ENCODE data around the gene PTH1R.

The PTH1R gene

DNA sequence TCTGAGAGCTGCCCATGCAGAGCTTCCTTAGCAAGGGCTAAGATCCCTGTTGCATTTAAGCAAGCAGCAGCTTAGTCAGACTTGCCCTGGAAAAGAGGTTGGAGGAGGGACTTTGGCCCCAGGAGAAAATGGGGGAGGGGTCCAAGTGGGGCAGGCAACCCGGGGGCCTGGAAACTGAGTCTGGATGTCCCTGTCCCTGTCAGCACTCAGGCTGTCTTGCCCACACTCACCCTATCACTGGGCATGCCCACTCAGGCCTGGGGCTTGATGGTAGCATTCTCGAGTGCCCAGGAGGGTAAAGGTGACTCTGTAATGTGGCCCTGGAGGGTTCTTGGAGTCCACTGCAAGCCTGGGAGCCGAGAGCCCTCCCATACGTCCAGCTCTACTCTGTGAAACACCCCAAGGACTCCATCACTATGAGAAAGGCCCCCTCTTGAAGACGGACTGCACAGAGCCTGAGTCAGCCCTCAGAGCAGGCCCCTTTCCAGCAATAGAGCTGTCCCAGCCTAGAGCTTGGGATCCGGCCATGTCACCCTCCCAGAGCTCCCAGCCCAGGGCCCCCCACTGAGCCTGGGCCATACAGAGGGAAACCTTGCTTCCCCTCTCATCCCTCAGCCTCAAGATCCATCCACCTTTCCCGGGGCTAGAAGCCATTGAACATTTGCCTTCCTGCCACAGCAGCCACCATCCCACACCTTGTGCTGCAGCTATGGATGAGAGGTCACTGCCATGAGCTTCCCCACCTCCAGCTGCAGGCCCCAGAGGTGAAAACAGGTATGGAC, 27.6 kb upstream of the PTH1R start:
- DNase-seq (ENCODE audit: low read depth), result no peak

DNA sequence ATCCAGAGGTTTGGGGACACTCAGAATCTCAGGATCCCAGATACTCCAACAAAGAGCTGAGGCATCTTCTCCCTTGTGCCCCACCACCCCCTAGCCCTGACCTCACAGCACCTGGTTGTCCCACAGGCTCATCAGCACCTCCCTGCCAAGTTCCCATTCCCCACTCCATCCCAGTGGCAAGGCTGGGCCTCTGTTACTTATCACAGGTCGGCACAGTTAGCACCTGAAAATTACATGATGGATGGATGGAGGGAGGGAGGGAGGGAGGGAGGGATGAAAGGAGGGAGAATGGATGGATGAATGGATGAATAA, 27.1 kb upstream of the PTH1R start:
- DNase-seq (ENCODE audit: low read depth), result no peak

DNA sequence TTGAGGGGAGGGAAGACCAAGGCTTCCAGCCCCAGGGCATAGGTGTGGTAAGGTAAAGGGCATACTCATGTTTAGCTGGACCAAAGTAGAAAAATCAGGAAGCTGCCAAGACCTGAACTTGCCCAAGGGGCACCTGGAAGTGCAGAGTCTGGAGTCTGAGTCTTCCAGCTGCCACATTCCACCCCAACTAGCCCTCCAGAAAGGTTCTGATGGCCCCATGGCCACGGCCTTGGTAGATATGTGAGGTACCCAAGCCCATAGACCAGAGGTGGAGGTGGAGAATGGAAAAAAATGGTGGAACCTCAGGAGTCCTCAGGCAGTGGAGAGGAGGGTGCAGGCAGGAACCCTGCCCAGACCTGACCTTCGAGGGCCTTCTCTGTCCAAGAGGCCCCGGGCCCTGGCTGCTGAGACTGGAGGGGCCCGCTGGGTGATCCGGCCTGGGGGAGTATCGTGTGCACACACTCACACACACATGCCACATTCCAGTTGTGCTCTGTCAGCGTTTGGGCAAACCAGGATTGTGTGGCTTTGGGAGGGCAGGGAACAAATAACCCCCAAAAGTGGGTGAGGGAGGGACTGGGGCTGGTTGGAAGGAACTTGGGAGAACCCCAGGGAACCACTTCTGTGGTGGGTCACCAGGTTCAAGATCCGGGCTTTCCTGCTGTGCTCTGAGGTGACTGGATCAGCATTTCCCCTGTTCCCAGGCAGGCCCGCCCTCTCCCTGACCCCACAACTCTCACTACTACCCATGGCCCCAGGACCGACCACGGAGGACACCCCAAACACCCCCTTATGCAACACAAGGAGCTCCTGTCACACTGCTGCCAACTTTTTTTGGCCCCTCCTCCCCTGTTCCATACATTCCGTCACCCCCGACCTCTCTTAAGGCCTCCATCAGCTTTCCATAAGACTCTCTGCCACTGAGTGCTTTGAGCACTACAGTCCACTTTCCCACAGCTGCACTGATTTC, 25.9 kb upstream of the PTH1R start:
- DNase-seq (ENCODE audit: low read depth), result no peak

DNA sequence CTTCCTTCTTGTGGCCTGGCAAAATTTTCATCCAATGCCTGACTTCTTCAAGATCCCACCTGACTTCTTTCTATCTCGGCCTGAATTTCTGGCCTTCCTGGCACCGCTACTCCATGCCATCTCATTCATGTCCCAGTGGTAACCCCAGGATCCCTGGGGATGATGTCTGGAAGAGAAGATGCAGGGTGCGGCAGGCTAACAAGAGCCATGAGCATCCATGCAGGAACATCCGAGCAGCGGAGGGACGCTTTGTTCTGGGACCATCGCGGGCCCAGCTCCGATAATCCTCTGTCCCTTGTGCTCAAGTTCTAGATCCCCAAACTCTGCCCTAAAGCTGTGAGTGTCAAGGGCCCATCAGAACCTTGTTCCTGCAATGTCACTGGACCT, 25.2 kb upstream of the PTH1R start:
- DNase-seq (ENCODE audit: low read depth), result no peak

DNA sequence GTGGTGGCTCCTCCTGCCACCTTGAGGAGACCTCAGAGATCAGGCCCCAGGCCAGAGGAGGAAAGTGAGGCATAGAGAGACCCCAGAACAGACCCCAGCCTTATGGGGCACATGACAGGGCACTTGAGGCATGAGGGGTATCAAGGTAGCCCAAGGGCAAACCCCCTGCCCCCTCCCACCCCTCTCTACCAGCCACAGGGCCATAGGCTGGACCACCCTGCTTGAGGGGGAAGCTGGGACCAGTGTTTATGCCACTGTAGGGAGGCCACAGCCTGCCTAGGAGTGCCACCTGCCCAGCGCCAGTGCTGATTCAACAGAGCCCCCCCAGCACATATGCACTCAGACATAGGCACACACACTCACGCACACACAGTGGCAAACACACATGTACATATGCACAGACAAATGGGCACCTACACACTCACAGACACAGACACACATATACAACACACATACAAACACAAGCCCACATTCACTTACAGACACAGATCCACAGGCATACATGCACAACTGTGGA, 24.6 kb upstream of the PTH1R start:
- no peak for DNase-seq (ENCODE audit: low read depth)

DNA sequence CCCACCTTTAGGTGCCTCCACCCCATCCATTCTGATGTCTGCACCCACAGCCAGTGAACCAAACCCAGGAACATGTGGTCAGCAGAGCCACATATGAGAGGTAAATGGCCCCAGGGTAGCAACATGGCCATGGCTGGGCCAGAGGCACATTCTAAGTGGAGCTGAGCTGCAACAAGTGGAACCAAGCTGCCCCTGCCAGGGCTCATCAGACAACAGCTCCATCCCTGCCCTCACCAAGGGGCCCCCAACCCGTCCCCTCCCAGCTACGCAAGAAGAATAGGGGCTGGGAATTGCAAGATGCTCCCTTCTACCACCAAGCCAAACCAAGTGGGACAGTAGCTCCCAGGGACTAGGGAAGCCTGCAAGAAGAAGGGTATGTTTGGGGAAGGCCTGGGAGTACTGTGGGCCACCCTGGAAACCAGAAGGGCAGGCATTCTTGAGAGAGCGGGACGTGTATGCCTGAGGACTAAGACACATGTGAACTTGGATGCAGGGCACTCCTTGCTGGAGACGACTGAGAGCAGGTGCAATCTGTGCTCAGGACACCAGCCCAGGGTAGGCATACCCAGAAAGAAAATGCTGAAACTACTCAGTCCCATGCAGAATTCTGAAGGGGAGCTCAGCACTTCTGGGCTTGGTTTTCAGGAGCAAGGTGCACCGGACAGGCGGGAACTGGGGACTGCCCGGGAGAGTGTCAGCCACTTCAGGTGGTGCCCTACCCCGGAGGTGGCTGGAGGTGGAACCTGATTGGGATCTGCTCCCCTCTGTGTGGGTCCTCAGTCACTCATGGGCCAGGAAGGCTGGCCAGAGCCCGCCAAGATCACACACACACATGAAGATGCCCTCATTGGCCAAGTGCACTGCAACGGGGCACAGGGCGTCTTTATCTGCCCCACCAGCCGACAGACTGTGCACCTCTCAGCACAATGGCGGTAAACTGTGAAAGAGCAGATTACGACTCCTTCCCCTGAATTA, 23.8 kb upstream of the PTH1R start:
- DNase-seq (ENCODE audit: low read depth), result no peak

DNA sequence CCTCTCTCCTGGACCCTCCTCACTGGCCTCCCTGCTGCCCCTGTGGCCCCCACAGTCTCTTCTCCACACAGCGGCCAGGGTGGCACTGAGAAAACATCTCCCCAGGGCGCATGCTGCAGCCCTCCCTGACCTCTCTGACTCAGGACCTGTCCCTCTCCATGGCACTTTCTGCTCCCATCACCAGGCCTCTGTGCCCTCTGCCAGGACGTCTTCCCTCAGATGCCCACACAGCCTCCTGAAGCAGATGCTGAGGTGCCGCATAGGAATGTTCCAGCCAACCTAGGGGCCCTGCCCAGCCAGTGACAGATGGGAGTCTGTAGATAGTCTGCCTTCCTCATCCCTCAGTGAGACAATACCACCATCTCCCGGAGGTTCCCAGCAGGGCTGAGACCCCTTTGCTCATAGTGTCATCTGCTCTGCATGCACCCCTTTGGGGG, 22.9 kb upstream of the PTH1R start:
- no peak for DNase-seq (ENCODE audit: low read depth)

DNA sequence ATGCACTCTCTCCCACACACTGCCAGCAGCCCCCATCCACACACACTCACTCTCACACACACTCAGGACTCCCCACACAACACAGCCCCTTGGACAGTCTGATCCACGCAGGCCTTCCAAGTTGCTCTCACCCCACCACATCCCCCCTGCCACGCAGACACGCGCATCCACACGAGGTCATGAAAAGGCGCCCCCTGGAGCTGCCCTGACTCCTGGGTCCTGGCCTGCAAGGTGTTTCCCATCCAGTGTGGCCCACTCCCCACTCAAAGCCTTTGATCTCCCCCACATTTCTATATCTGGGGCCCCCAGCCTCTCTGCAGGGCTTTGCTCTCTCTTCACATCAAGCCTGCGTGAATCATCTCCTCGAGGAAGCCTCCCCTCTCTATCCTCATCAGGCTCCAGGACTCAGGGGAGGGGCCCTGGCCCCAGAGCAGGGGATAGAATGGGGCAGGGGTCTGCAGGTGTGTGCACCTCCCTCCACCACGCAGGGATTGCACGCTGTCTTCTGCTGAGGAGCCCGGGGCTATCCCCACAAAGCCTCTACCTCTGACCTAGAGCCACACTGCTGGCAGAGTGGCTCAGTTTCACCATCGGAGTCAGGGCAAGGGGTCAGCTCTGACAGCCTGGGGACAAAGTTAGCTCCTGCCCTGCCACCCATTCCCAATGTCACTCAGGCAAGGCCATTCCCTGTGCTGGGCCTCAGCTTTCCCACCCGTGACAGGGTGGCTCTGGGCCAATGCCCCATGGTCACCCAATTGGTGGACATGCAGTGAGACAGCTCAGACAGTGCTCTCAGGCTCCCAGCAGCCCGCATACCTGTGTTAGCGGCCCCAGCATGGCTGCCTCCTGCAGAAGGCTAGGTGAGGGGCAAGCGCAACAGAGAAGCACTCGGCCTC, 20.7 kb upstream of the PTH1R start:
- DNase-seq (ENCODE audit: low read depth), result no peak

DNA sequence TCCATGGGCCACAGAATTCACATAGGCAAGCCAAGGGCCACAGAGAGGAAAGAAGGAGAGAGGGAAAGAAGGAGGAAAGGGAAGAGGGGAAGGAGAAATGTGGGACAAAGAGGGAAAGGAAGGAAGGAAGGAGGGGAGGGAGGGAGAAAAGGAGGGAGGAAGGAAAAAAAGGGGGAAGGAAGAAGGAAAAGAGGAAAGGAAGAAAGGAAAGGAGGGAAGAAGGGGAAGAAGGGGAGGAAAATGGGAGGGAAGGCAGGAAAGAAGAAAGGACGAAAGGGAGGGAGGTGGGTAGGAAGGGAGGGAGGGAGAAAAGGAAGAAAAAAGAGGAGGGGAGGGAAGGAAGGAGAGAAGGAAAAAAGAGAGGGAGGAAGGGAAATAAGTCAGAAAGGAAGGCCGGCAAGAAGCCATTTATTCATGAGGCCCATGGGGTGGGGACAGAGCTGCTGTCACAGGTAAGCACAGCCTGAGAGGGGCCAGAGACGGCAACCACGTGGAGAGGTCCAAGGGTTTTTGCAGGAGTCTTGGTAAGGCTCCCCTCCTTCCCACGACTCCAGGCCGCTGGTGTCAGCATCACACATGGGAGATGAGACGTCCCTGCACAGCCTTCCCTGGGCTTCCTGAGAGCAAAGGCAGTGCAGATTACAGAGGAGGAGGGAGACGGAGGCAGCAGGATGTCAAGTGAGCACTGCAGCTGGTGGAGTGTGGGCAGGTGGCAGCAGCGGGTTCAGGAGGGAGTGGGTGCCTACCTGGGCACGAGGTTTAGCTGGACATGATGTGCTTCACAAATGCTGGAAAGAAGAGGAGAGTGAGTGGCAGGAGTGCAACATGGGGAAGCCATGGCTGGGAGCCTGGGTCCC, 19.8 kb upstream of the PTH1R start:
- DNase-seq (ENCODE audit: low read depth), result no peak

DNA sequence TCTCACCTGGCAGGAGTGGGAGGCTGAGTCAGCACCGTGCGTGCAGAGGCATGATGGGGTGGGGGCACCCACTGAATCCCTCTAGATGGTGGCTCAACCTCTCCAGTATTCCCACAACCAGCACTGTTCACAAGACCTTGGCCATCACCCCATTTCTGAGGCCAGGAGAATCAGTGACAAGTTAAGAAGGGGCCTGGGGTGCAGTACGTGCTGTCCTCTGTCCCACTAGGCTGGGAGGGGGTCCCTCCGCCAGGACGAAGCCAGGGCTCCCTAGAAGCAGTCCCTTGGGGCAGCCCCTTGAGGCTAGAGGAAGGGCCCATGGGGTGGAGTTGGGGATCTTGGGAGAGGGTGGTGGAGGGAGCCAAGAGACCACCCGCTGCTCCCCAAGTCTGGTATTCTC, 19.1 kb upstream of the PTH1R start:
- DNase-seq (ENCODE audit: low read depth), result no peak

DNA sequence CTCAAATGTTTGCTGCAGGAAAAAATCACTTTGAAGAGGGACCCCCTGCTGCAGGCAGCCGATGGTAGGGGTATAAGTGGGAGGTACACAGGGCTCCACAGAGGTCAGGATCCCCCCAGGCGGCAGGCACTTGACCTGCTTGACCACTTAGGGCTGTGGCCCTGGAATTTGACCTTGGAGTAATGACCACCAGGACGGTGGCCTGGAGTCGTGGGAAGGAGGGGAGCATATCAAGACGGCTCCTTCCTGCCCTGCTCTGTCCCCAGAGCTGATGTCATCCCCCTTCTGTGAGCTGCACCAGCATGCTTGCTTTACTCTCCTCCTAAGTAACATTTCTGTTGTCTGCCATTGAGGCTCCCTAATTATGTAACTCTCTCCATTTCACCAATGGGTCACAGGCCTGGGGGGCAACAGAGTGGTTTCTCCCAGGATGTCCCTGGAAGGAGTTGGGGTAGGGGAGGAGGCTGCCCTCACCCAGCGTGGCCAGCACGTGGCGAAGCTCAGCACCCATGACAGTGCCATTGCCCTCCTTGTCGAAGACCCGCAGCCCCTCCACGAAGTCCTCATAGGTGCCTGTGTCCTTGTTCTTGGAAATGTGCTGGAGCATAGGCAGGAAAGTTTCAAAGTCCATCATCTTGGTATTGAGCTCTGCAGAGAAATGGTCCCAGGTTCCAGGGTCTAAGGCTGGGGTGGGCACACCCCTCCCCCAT, 18.4 kb upstream of the PTH1R start:
- no peak for DNase-seq (ENCODE audit: low read depth)

DNA sequence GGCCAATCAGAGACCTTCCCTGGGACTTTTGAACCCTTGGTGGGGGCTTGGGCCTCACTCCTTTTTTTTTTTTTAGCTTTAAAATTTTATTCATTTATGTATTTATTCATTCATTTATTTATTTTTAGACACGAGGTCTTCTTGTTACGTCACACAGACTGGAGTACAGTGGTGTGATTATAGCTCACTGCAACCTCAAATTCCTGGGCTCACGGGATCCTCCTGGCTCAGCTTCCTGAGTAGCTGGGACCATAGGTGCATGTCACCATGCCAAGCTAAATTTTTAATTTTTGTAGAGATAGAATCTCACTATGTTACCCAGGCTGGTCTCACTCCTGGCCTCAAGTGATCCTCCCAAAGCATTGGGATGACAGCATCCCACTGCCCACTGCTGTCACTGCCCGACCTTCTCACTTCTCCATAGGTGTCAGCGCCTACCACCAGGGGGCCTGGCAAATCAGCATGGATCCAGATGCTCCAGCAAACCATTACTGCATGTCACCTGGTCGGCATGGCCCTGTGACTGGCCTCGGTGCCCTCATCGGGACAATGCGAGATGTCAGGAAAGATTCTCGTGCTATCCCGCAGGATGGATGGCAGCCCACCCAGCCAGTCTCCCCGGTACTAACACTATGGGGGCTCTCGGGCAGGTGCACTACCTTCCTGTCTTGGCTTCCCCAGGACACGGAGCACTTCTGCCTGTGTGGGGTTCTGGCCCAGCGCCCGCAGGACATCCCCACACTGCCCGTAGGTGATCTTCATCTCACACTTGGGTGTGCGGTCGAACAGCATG, 17.3 kb upstream of the PTH1R start:
- DNase-seq (ENCODE audit: low read depth), result no peak

DNA sequence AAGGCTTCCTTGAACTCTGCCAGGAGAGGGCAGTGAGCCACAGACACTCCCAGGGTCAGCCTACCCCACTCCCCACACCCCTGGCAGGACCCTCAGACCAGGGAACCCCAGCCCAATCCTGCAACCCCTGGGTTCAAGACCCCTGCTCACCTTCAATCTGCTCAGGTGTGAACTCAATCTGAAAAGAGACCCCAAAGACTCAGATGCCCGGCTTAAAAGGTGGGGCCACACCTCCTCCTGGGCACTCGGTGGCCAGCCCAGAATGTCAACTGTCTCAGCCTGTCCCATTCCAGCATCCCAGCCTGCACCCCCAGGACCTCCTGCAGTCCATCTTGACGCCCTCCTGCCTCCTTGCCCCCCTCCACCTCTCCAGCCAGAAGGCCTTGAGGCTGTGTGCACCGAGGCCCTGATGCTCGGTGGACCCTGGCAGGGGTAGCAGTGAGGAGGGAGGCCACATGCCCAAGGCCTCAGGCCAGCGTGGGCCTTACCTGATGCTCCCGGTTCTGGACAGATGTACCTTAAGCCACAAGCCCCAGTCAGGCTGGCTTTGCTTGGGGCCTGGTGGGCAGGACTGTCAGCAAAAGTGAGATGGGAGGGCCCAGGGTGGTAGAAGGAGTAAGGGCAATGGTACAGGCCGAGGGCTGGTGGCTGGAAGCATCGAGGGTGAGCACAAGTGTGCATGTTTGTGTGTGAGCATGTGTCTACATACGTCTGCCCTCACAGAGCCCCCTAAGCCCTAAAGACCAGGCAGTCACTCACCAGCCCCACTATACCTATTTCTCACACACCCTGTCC, 16.5 kb upstream of the PTH1R start:
- no peak for DNase-seq (ENCODE audit: low read depth)

DNA sequence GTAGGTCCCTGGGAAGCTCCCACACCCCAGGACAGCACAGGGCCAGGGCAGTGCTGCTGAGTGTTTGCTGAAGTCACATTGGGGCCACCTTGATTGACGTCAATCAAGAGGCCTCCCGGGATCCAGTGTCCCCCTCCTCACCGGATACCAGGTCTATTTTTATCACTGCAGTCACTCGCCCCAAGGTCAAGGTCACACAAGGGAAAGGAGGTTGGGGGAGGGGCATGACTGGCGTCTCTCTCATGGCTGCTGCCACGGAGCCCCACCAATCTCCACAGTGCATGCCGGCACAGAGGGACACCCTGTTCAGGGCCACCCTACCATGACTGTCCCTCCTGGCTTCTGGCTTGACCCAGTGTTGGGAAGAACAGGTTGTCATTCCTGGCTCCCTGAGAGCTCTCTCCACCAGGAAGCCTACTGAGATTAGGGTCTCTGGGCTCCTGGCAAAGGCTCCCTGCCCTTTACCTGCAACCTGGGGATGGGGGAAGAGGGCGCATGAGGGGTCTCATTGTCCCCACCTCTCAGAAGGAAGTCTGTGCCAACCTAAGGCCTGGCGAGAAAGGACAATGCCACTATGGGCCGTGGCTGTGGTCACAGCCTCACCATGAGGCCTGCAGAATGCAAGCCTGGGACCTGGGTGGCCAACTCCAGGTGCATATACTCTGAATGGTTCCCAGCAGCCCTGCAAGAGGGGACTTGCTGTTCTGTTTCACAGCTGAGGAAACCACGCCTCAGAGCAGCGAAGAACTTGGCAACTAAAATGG, 15.7 kb upstream of the PTH1R start:
- no peak for DNase-seq (ENCODE audit: low read depth)

DNA sequence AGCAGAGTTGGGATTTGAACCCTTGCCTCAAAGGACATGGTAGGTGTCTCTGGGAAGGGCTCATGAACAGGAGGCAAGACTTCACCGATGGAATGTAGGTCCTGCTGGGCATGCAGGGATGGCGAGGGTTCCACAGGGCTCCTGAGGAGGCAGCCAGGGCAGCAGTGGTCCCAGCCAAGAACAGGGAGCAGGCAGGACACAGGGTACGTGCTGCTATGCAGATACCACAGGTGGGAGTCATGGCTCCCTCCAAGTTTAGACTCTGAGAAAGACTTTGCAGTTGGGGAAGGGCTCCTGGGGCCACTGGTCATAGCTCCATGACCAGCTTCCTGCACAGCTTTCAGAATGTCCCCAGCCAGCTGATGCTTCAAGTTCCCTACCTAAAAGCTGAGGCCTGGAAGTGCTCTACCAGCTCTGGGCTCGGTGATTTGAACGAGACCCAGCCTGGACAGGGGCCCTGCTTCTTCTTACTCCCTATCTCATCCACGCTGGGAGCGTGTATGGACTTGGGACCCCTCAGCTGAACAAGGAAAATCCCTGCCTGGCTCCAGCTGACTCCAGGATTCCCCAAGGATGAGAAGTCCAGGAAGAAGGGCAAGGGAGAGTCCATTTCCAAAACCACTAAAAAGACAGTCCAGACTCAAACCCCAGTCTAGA, 15.0 kb upstream of the PTH1R start:
- DNase-seq (ENCODE audit: low read depth), result no peak

DNA sequence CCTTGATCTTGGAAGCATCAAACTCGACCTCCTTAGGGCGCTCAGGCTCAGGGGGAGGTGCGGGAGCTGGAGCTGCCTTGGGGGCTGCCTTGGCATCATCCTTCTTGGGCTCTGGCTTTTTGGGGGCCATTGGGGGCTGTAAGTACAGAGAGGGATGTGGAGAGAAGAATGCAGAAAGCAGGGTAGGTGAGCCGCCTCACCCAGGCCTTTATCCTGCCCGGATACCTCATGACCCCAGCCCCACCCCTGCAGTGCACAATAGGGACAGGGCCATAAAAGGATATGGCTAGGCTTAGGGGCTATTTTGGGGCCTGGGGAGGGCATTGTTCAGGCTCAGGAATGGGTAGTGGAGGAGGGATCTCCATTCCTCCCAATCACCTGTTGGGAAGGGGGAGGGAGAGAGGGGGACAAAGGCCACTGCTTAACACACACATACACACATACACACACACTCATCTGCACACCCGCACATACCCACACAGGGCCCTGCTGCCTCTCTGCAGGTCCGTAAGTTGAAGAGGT, 14.2 kb upstream of the PTH1R start, which contains the start of gene MYL3:
TSS of gene MYL3 (minus strand) at position 184 of the 522 bp plus-strand sequence. CDS start at position 130, 54 bp downstream.
- DNase-seq (ENCODE audit: low read depth), result no peak
